ENCODE data around the gene FBP1. TPM values are rescaled to one million over a fixed set of nuclear protein-coding genes. Genes with fewer than 3 reads are reported as not detected.

The FBP1 gene
- total RNA-seq, 1 experiment from 2014 or later: 2.3 TPM

DNA sequence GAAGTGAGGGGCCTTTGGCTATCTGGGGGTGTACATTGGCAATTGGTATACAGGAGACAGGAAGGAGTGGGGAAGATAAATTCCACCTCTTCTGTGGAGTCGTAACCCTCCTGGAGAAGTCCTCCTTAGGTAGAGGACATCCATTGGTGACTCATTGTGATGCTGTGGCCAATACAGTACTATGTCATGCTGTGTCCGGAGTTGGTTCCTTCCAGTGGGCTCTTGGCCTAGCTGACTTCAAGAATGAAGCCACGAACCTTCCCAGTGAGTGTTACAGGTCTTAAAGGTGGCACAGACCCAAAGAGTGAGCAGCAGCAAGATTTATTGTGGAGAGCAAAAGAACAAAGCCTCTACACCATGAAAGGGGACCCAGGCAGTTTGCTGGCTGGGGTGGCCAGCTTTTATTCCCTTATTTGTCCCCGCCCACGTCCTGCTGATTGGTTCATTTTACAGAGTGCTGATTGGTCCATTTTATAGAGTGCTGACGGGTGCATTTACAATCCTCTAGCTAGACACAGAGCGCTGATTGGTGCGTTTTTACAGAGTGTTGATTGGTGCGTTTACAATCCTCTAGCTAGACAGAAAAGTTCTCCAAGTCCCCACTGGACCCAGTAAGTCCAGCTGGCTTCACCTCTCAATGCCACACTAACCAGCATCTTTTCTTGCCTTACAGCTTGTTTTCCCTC lies 37.3 kb upstream of the FBP1 start:
- no peak overlapping the region for H3K27ac Mint-ChIP-seq (ENCODE audit: unreplicated experiment)
- ChIA-PET CTCF (no interaction called here), POLR2A (no interaction called here)
- Histone ChIP-seq H3K4me1 (peaks cover 22% of the 10 kb centered on the region), H3K36me3 (ENCODE audit: control insufficient read depth, insufficient read depth, low read length) (no peaks in the 10 kb centered on the region), H3K9me3 (no peaks in the 10 kb centered on the region), H3K27me3 (replicated peaks; ENCODE audit: control insufficient read depth, insufficient read depth, low read length) (no peaks in the 10 kb centered on the region), H3K4me3 (ENCODE audit: low read depth, low read length) (no peak overlapping the region)
- intact Hi-C loops (cut with micrococcal nuclease; ENCODE audit: unreplicated experiment): no loop called here
- DNase-seq: no peak
- TF ChIP-seq, protein P1, sequence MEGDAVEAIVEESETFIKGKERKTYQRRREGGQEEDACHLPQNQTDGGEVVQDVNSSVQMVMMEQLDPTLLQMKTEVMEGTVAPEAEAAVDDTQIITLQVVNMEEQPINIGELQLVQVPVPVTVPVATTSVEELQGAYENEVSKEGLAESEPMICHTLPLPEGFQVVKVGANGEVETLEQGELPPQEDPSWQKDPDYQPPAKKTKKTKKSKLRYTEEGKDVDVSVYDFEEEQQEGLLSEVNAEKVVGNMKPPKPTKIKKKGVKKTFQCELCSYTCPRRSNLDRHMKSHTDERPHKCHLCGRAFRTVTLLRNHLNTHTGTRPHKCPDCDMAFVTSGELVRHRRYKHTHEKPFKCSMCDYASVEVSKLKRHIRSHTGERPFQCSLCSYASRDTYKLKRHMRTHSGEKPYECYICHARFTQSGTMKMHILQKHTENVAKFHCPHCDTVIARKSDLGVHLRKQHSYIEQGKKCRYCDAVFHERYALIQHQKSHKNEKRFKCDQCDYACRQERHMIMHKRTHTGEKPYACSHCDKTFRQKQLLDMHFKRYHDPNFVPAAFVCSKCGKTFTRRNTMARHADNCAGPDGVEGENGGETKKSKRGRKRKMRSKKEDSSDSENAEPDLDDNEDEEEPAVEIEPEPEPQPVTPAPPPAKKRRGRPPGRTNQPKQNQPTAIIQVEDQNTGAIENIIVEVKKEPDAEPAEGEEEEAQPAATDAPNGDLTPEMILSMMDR (IDR thresholded peaks at IDR 0.05; ENCODE audit: insufficient read depth in 1 of 2, low read depth in 1 of 2, low read length in 1 of 2, severe bottlenecking in 1 of 2, unreplicated experiment in 1 of 2): no peak
- no peak overlapping the region for H3K4me3 Mint-ChIP-seq (ENCODE audit: unreplicated experiment)
- no peaks in the 10 kb centered on the region for H3K9me3 Mint-ChIP-seq (ENCODE audit: unreplicated experiment)
- BruUV-seq (replicated peaks): no TSS peak
- no peaks in the 10 kb centered on the region for H3K36me3 Mint-ChIP-seq (ENCODE audit: insufficient read depth, unreplicated experiment)
- peaks cover 27% of the 10 kb centered on the region for H3K4me1 Mint-ChIP-seq (ENCODE audit: low read depth, unreplicated experiment)
- H3K27me3 Mint-ChIP-seq (ENCODE audit: insufficient read depth, unreplicated experiment): no peaks in the 10 kb centered on the region

DNA sequence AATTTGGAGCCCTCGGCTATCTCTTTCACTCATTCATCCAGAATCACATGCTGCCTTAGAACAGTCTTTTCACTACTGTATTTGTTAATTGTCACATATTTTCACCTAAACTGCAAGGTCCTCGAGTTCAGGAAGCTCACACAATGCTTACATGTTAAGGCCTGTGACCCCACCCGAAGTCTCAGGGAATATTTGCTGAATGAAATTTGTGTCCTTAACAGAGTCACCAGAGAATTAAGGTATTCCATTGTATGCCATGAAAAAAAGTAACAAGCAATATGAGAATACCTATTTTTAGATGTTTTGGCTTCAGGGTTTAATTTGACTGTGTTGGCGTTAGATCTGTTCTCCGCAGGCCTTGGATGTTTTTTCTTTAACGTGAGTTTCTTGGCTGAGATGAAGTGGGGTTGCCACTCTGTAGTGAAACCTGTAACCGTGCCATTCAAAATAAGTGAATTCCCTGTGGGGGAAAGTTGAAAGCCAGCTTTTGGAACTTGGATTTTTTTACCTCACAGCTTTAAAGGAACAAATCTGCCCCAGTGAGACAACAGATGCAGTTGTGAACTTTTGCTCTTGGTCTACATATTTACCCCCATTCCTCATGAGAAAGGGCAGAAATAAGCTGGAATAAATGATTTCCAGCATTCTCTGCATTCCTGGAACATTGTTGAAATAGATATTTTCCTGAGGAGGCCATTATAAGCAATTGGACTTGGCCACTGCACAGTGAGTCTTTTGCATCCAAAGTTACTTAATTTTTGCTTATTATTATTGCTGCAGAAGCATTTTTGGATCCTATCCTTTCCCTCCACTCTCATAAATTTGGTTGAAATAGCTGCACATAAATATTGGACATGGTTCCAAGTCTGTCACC lies 35.9 kb upstream of the FBP1 start:
- Mint-ChIP-seq H3K27ac (ENCODE audit: unreplicated experiment) (no peak overlapping the region), H3K36me3 (ENCODE audit: insufficient read depth, unreplicated experiment) (no peaks in the 10 kb centered on the region), H3K9me3 (ENCODE audit: unreplicated experiment) (no peaks in the 10 kb centered on the region), H3K4me3 (ENCODE audit: unreplicated experiment) (no peak overlapping the region), H3K4me1 (ENCODE audit: low read depth, unreplicated experiment) (peaks cover 14% of the 10 kb centered on the region), H3K27me3 (ENCODE audit: insufficient read depth, unreplicated experiment) (no peaks in the 10 kb centered on the region)
- Histone ChIP-seq H3K27me3 (replicated peaks; ENCODE audit: control insufficient read depth, insufficient read depth, low read length) (no peaks in the 10 kb centered on the region), H3K4me3 (ENCODE audit: low read depth, low read length) (no peak overlapping the region), H3K36me3 (ENCODE audit: control insufficient read depth, insufficient read depth, low read length) (no peaks in the 10 kb centered on the region), H3K4me1 (peaks cover 20% of the 10 kb centered on the region), H3K9me3 (no peaks in the 10 kb centered on the region)
- TF ChIP-seq, protein P1 (IDR thresholded peaks at IDR 0.05; ENCODE audit: insufficient read depth in 1 of 2, low read depth in 1 of 2, low read length in 1 of 2, severe bottlenecking in 1 of 2, unreplicated experiment in 1 of 2): no peak
- POLR2A ChIA-PET: no interaction called here
- no TSS peak for BruUV-seq (replicated peaks)
- intact Hi-C loops (cut with micrococcal nuclease; ENCODE audit: unreplicated experiment): no loop called here
- CTCF ChIA-PET: no interaction called here
- DNase-seq: no peak

DNA sequence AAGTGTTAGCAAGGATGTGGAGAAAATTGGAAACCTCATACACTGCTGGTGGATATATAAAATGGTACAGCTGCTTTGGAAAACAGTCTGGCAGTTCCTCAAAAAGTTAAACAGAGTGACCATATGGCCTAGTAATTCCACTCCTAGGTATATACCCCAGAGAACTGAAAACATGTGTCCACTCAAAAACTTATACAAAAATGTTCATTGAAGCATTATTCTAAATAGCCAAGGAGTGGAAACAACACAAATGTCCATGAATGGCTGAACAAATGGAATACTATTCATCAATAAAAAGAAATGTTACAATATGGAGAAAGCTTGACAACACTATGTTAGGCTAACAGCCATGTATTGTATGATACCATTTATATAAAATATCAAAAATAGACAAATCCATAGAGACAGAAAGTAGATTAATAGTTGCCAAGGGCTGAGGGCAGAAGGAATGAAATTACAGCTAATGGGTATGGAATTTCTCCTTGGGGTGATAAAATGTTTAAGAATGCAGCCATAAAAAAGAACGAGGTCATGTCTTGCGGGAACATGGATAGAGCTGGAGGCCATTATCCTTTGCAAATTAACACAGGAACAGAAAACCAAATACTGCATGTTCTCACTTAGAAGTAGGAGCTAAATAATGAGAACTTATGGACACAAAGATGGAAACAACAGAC lies 33.6 kb upstream of the FBP1 start:
- intact Hi-C loops (cut with micrococcal nuclease; ENCODE audit: unreplicated experiment): no loop called here
- CTCF ChIA-PET: no interaction called here
- Histone ChIP-seq H3K36me3 (ENCODE audit: control insufficient read depth, insufficient read depth, low read length) (no peaks in the 10 kb centered on the region), H3K27me3 (replicated peaks; ENCODE audit: control insufficient read depth, insufficient read depth, low read length) (no peaks in the 10 kb centered on the region), H3K4me1 (peaks cover 32% of the 10 kb centered on the region), H3K9me3 (no peaks in the 10 kb centered on the region), H3K4me3 (ENCODE audit: low read depth, low read length) (no peak overlapping the region)
- H3K27me3 Mint-ChIP-seq (ENCODE audit: insufficient read depth, unreplicated experiment): no peaks in the 10 kb centered on the region
- POLR2A ChIA-PET: no interaction called here
- H3K27ac Mint-ChIP-seq (ENCODE audit: unreplicated experiment): peak overlapping the region; percentile 27
- H3K4me1 Mint-ChIP-seq (ENCODE audit: low read depth, unreplicated experiment): peaks cover 21% of the 10 kb centered on the region
- no peaks in the 10 kb centered on the region for H3K9me3 Mint-ChIP-seq (ENCODE audit: unreplicated experiment)
- DNase-seq: no peak
- peaks cover 12% of the 10 kb centered on the region for H3K36me3 Mint-ChIP-seq (ENCODE audit: insufficient read depth, unreplicated experiment)
- no peak overlapping the region for H3K4me3 Mint-ChIP-seq (ENCODE audit: unreplicated experiment)
- TF ChIP-seq, protein P1 (IDR thresholded peaks at IDR 0.05; ENCODE audit: insufficient read depth in 1 of 2, low read depth in 1 of 2, low read length in 1 of 2, severe bottlenecking in 1 of 2, unreplicated experiment in 1 of 2): no peak
- BruUV-seq (replicated peaks): no TSS peak
